T-helper 17 cell (primary cell): ENCODE data around the gene PPTC7. TPM values are rescaled to one million over a fixed set of nuclear protein-coding genes. Genes with fewer than 3 reads are reported as not detected.
"Not testable (repeated sequence)": the region's sequence is repeated elsewhere in the genome, so short reads cannot be mapped to it uniquely, and the experiment has no call there.

ENCODE experiments used
- ATAC-seq: fragments of 150-1000 bp; cut with Tn5 transposase; 2 replicates; pipeline ENCODE4 v1.10.0; 2021; ENCODE audit warnings: mild to moderate bottlenecking, moderate library complexity
- DNase-seq, 3 donors: peaks; one replicate each; pipeline versions ENCODE4 v3.0.0 to v3.0.0-alpha.2; 2020 to 2021
- H3K9me3 ChIP-seq: one replicate; pipeline ENCODE4 v1.7.0; 2013; ENCODE audit warnings: low read length, mild to moderate bottlenecking; ENCODE audit not compliant: control insufficient read depth, poor library complexity, severe bottlenecking
- H3K27ac Mint-ChIP-seq: one replicate; pipeline ENCODE4 v1.8.0; 2022; ENCODE audit warnings: mild to moderate bottlenecking, moderate library complexity, mixed read lengths
- H3K27me3 Mint-ChIP-seq: one replicate; pipeline ENCODE4 v1.8.0; 2022; ENCODE audit warnings: mixed read lengths
- H3K36me3 Mint-ChIP-seq: one replicate; pipeline ENCODE4 v1.8.0; 2022; ENCODE audit warnings: low read depth, mixed read lengths
- H3K4me1 Mint-ChIP-seq: one replicate; pipeline ENCODE4 v1.8.0; 2022; ENCODE audit warnings: mild to moderate bottlenecking, mixed read lengths
- H3K4me3 Mint-ChIP-seq: one replicate; pipeline ENCODE4 v1.8.0; 2022; ENCODE audit warnings: mild to moderate bottlenecking, moderate library complexity, mixed read lengths
- total RNA-seq, 4 donors: library from RNA in 2 of 4; stranded (reverse) in 2 of 4; gene quantifications; one replicate each; pipeline ENCODE4 v1.2.3 and lab custom pipeline; 2022 to 2026

Gene PPTC7, protein sequence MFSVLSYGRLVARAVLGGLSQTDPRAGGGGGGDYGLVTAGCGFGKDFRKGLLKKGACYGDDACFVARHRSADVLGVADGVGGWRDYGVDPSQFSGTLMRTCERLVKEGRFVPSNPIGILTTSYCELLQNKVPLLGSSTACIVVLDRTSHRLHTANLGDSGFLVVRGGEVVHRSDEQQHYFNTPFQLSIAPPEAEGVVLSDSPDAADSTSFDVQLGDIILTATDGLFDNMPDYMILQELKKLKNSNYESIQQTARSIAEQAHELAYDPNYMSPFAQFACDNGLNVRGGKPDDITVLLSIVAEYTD
- total RNA-seq (10 to 100 TPM; 45.5 to 49.4 TPM), total RNA-seq (lab: John Stamatoyannopoulos, UW) (34.2 to 54.9 reads per million in 2 donors)

DNA sequence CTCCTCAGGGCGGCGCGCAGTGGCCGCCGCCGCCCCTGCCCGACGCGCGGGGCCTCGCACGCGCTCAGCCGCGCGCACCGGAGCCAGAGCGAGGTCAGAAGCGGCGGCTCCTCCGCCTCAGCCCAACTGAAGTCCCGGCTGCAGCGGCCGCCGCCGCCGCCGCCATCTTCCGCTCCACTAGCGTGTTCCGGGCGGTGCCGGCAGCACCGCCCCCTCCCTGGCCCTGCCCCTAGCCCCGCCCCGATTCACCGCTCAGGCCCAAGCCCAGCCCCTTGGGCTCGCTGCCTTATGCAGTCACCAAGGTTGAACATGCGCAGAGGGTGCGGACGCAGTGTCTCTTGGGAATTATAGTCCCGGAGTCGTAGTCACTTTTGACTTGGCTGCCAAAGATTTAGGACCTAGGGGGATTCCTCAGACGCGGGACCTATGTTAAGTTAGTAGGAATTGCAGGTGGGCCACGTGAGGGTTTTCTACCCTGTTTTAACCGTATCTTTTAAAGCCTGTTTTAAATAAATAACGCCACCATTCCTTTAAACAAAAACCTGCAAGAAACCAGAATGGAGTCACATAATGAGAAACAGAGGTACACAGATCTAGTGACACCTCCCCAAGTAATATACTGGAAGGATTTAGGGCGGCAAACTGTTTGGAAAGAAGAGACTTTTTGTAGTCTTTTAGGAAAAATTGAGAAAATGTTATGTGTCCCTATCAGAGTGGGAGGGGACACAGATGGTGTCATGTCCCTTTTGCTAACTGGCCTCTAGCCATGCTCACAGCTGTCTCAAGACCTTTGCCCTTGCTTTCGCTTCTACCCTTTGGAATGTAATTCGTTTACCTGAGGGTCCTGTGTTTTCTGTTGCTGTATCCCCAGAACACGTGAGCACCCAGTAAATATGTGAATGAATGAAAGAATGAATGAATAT lies at the start of gene PPTC7:
TSS of gene PPTC7 (minus strand) at position 182 of the 923 bp plus-strand sequence. CDS start 287 bp downstream, outside the sequence.
- Mint-ChIP-seq H3K4me3 (peak within 1 kb of the TSS; percentile 94), H3K4me1 (peaks cover 45% of the 10 kb centered on the region), H3K27me3 (no peaks in the 10 kb centered on the region), H3K27ac (peak within 1 kb of the TSS; percentile 92), H3K36me3 (no peaks in the 10 kb centered on the region)
- DNase-seq (peak; percentile 93 to 97 (median 96)), ATAC-seq (peak; percentile 93)
- H3K9me3 ChIP-seq = no peaks in the 10 kb centered on the region

DNA sequence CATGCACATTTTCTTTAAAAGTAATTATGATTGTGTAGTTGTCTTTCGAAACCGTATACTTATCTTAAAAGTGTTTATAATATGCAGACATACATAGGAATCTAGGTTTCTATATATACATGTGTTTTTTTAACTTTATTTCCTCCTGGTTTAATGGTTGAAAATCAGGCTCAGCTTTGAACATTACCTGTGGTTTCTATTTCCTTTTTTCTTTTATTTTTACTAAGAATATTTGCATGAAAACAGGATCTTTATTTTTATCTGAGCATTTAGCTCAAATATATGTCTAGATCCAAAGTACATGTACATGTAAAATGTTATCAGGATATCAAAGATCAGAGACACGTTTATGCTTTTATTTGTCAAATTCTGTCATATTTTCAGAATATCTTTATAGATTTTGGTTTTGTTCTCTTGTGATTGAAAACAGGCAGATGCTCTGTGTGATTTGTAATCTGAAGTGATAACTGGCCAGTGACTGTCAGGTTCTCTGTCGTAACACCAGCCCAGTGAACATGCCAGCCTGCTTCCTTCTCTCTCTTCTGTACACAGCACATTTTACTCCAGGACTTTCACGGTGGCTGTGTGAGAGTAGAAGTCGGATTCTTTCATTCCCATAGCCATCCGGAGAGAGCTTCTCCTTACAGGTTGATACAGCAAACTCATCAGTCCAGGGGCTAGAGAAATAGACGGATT lies 44.5 kb upstream of the PPTC7 start:
- Mint-ChIP-seq H3K27me3 (no peaks in the 10 kb centered on the region), H3K4me1 (peaks cover 5% of the 10 kb centered on the region), H3K27ac (peak overlapping the region; percentile 77), H3K4me3 (no peak overlapping the region), H3K36me3 (peaks cover 2% of the 10 kb centered on the region)
- no peak for DNase-seq
- no peak for ATAC-seq
- H3K9me3 ChIP-seq = no peaks in the 10 kb centered on the region

DNA sequence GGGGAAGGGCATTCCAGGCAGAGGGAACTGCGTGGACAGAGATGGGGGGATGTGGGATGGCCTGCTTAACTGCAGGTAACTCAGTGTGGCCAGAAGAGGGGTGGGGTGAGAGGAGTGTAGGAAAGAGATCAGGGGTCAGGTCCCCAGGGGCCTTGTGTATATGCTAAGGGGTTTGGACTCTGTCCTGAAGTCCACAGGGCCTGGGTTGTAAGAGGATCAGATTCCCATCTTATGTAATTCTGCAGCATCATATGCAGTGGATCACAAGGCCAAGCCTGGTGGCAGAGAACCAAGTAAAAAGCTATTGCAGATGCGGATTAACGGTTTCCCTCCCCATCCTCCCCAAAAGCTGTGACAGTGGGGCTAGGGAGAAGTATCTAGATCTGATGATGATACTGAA lies 39.5 kb upstream of the PPTC7 start:
- Mint-ChIP-seq H3K4me1 (peaks cover 2% of the 10 kb centered on the region), H3K4me3 (no peak overlapping the region), H3K27me3 (no peaks in the 10 kb centered on the region), H3K36me3 (no peaks in the 10 kb centered on the region), H3K27ac (no peak overlapping the region)
- ATAC-seq (no peak), DNase-seq (no peak)
- H3K9me3 ChIP-seq = no peaks in the 10 kb centered on the region

DNA sequence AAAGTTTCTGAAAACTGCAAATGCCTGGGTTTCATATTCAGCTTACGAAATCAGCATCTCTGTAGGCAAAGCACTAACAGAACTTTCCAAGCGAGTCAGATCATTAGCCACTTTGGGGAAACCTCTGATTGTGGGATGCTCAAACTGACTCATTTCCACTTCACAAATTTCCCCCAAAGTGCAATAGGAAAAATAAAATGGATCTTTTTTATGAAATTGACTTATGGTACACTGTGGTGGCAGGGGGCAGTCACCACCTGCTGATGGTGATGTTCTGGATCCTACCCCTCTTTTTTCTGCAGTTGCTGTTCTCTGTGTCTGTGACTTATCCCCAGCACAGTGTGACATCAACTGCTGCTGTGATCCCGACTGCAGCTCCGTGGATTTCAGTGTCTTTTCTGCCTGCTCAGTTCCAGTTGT lies 36.4 kb upstream of the PPTC7 start:
- DNase-seq = no peak
- Mint-ChIP-seq H3K4me1 (no peaks in the 10 kb centered on the region), H3K27me3 (no peaks in the 10 kb centered on the region), H3K27ac (no peak overlapping the region), H3K4me3 (no peak overlapping the region), H3K36me3 (no peaks in the 10 kb centered on the region)
- peak; percentile 46 for ATAC-seq
- no peaks in the 10 kb centered on the region for H3K9me3 ChIP-seq

DNA sequence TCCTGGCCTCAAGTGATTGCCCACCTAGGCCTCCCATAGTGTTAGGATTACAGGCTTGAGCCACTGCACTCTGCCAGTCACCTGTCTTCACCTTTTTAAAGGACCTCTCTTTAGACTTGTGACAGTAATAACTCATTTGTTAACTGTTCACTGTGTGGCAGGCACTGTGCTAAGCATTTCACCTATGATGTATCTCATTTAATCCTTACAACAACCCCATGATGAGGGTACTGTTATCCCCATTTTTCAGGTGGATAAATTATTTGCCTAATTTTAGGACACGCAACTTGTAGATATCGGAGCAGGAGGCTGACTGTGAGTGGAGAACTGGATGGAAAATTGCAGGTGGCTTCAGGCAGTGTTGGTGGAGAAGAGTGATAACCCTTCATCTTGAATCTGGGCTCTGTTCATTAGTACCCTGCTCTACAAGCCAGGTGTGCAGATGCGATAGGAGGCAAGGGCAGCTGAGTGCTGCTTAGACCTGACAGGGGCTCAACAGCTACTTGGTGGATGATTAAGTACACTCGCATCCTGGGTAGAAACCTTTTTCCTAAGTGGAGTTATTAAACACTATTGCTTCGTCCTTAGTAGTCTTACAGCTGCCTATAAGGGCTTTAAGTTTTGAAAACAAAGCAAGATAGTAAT lies 33.5 kb upstream of the PPTC7 start:
- ATAC-seq = no peak
- H3K4me3 Mint-ChIP-seq = no peak overlapping the region
- H3K4me1 Mint-ChIP-seq = peaks cover 2% of the 10 kb centered on the region
- DNase-seq = no peak
- no peak overlapping the region for H3K27ac Mint-ChIP-seq
- no peaks in the 10 kb centered on the region for H3K36me3 Mint-ChIP-seq
- H3K9me3 ChIP-seq = no peaks in the 10 kb centered on the region
- no peaks in the 10 kb centered on the region for H3K27me3 Mint-ChIP-seq

DNA sequence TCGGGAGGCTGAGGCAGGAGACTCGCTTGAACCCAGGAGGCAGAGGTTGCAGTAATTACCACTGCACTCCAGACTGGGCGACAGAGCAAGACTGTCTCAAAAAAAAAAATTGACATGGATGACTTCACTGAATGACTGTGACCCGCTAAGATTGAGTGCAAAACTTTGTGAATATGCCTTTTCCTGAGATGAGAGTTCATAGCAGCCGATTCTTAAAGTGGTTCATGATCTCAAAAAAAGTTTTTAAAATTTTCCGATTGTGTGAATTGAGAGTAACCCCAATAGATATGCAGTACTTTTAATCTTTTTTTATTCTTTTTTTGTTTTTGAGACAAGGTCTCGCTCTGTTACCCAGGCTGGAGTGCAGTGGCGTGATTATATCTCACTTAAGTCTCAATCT lies 32.1 kb upstream of the PPTC7 start:
- peaks cover 2% of the 10 kb centered on the region for H3K4me1 Mint-ChIP-seq
- no peak for ATAC-seq

DNA sequence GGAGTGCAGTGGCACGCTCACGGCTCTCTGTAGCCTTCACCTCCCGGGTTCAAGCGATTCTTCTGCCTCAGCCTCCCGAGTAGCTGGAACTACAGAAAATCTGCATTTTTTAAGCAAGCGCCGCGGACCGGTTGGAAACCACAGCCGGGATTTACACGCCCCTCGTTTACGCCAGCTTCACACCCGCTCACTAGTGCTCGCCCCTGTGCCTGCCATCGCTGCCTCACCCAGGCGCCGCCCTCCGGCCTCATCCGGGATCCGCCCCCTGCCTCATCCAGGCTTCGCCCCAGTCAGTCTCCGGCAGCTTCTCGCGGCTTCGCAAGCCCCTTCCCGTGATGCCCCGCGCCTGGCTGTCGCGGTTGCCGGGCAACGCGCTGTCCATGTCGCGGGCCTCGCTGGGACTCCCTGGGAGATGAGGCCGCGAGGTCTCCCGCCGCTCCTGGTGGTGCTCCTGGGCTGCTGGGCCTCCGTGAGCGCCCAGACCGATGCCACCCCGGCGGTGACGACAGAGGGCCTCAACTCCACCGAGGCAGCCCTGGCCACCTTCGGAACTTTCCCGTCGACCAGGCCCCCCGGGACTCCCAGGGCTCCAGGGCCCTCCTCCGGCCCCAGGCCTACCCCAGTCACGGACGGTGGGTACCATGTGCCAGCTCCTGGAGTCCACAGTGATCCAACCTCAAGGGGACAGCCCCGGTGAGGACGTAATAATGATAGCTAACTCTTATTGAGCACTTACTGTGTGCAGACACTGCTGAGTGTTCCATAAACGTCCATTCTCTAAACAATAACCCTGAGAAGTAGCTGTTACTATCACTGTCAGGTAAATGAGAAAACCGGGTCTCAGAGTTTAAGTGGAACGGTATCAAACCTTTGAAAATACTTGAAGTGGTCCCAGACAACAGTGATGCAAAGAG lies 30.9 kb upstream of the PPTC7 start, which contains the start of gene TCTN1:
TSS of gene TCTN1 (plus strand) at position 359 of the 914 bp plus-strand sequence. CDS start at position 413, 54 bp downstream.
- peak within 1 kb of the TSS; percentile 86 for H3K4me3 Mint-ChIP-seq
- H3K27ac Mint-ChIP-seq = peak within 1 kb of the TSS; percentile 67
- ATAC-seq = peak; percentile 100
- peaks cover 2% of the 10 kb centered on the region for H3K4me1 Mint-ChIP-seq
- no peaks in the 10 kb centered on the region for H3K27me3 Mint-ChIP-seq
- no peaks in the 10 kb centered on the region for H3K36me3 Mint-ChIP-seq
- peak; percentile 92 to 93 (median 92) for DNase-seq
- no peaks in the 10 kb centered on the region for H3K9me3 ChIP-seq

More for the DNA sequence above, 32.1 kb upstream of the PPTC7 start:
- no peak for DNase-seq
- Mint-ChIP-seq H3K36me3 (no peaks in the 10 kb centered on the region), H3K4me3 (peak overlapping the region; percentile 3), H3K27me3 (no peaks in the 10 kb centered on the region), H3K27ac (no peak overlapping the region)
- no peaks in the 10 kb centered on the region for H3K9me3 ChIP-seq

DNA sequence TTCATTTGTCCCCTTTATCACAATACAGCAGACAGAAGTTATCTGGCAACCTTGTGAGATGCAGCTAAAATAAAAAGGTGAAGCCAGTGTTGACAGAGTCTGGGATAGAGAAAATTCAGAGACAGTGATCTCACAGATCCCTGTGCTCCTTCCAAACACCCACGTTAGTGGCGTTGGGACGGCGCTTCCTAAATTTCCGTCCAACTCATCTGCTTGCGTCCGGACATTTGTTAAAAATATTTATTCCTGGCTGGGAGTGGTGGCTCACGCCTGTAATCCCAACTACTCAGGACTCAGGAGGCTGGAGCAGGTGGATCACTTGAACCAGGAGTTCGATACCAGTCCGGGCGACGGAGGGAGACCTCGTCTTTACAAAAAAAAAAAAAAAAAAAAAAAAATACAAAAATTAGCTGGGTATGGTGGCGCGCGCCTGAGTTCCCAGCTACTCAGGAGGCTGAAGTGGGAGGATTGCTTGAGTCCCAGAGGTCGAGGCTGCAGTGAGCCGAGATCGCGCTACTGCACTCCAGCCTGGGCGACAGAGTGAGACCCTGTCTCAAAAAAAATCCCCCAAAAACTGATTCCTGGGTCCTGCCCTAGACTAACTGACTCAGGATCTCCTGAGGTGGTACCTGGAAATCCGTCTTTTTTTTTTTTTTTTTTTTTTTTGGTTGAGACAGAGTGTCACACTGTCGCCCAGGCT lies 30.1 kb upstream of the PPTC7 start:
- Mint-ChIP-seq H3K4me1 (peaks cover 2% of the 10 kb centered on the region), H3K36me3 (no peaks in the 10 kb centered on the region), H3K27me3 (no peaks in the 10 kb centered on the region), H3K4me3 (peak overlapping the region; percentile 86), H3K27ac (no peak overlapping the region)
- DNase-seq (no peak), ATAC-seq (no peak)
- no peaks in the 10 kb centered on the region for H3K9me3 ChIP-seq

DNA sequence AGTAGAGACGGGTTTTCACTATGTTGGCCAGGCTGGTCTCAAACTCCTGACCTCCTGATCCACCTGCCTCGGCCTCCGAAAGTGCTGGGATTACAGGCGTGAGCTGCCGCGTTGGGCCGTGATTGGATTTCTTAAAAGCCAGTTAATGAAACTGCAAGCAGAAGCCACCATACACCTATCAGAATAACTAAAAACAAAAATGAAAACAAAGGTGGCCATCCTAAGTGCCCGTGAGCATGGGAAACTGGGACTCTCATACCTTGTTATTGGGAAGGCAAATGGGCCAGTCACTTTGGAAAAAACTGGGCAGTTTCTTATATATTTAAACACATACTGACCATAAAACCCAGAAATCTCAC lies 23.1 kb upstream of the PPTC7 start:
- no peak for DNase-seq
- H3K36me3 Mint-ChIP-seq = no peaks in the 10 kb centered on the region
- H3K4me3 Mint-ChIP-seq = peak overlapping the region; percentile 88
- peak overlapping the region; percentile 87 for H3K27ac Mint-ChIP-seq
- no peaks in the 10 kb centered on the region for H3K9me3 ChIP-seq
- ATAC-seq = no peak
- peaks cover 2% of the 10 kb centered on the region for H3K4me1 Mint-ChIP-seq
- H3K27me3 Mint-ChIP-seq = no peaks in the 10 kb centered on the region

DNA sequence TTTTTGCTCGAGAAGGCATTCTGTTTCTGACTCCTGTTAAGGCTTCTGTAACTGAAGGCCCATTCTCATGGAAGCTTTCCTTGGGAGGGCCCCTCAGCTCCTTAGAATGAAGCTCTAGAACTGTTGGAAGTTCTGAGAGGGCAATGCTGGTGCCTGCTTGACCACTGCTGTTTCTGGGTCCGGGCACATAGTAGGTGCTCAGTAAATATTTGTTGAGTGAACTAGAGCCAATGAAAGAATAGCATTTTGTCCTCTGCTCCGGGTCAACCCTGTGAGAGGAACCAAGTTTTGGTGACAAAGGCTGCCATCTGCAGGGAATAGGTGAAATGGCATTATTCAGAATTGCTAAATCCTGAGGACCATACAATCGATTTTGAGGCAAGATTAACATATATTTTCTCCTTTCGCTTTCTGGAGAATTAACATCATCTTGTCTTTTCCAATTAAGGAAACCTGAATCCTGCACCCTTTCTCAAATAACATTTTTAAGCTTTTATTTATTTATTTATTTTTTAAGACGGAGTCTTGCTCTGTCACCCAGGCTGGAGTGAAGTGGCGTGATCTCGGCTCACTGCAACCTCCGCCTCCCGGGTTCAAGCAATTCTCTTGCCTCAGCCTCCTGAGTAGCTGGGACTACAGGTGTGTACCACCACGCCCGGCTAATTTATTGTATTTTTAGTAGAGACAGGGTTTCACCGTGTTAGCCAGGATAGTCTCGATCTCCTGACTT lies 19.1 kb upstream of the PPTC7 start:
- not testable (repeated sequence) for H3K27ac Mint-ChIP-seq

DNA sequence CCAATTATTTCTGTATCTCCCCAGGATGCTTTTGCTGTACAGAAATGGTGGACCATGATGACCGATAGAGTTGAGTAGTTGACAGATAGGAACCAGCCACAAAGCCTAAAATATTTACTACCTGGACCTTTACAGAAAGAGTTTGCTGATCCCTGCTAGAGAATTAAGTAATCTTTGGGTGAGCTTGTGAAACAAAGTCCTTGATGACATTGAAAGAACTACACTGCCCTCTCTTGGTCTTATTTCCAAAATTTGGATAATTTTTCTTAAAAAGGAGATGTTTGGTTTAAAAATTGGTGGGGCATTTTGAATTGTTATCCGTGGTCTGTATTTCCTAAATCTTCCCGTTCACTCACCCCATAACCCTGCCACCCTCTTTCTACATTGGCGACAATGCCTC lies 17.1 kb upstream of the PPTC7 start:
- DNase-seq = no peak
- Mint-ChIP-seq H3K4me1 (peaks cover 3% of the 10 kb centered on the region), H3K36me3 (no peaks in the 10 kb centered on the region), H3K4me3 (no peak overlapping the region), H3K27me3 (no peaks in the 10 kb centered on the region), H3K27ac (no peak overlapping the region)
- ATAC-seq = no peak
- no peaks in the 10 kb centered on the region for H3K9me3 ChIP-seq

More for the DNA sequence above, 19.1 kb upstream of the PPTC7 start:
- ATAC-seq (peak; percentile 84), DNase-seq (peak in 2 of 3 donors; percentile 14 to 19)
- not testable (repeated sequence) for H3K4me1 Mint-ChIP-seq, H3K27me3 Mint-ChIP-seq, H3K36me3 Mint-ChIP-seq, H3K9me3 ChIP-seq, H3K4me3 Mint-ChIP-seq
